Measurements from ENCODE around the gene ATP5ME. TPM values are rescaled to one million over a fixed set of nuclear protein-coding genes. Genes with fewer than 3 reads are reported as not detected.
A peak's percentile ranks its signal among the peaks of the same experiment; 100 is the strongest.

The ATP5ME gene
- total and polyA plus RNA-seq, 4 experiments from 2014 or later, result 137 to 542 (median 285) TPM

DNA sequence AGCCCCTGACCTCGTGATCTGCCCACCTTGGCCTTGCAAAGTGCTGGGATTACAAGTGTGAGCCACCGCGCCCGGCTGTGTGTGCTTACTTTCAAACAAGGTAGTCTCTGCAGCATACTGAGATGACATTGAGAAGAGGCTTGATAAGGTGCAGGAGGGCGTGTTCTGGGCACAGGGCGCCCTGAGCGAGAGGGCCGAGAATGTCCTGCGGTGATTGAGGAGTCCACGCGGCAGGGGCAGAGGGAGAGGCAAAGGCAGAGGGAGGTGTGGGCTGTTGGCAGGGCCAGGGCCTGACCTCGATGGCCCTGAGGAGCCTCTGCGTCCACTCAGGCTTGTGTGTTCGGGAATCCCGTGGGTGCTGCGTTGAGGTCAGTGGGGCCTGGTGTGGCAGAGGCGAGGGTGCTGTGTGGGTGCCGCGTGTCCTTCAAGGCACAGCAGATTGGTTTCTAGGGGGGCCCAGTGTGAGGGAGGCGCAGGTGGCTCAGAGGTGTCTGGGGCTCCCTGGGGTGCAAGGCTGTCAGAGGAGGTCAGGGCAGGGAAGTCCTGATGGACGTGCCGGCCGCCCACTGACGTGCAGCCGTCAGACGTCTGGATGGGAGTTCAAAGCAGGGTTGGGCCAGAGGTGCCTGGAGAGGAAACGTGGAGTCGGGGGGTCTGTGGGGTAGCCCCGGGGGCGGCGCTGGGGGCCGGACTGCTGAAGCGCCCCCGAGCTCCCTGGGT, 43.7 kb upstream of the ATP5ME start:
- Mint-ChIP-seq H3K27ac (peak overlapping the region in 5 of 7 donors; percentile 29 to 87 (median 69)), H3K4me3 (no peak overlapping the region), H3K36me3 (peaks cover 7 to 11% of the 10 kb centered on the region in 2 donors), H3K9me3 (no peaks in the 10 kb centered on the region), H3K27me3 (no peaks in the 10 kb centered on the region), H3K4me1 (peaks cover 4 to 36% (median 9%) of the 10 kb centered on the region in 4 donors)
- no peak overlapping the region for H3K4me3 ChIP-seq (ENCODE audit: low read length in 2 of 2)
- no peak for DNase-seq
- H3K27ac ChIP-seq (ENCODE audit: low read depth, low read length), result no peak overlapping the region
- no peaks in the 10 kb centered on the region for H3K9me3 ChIP-seq (ENCODE audit: control insufficient read depth in 1 of 2, low read length in 2 of 2)
- no peaks in the 10 kb centered on the region for H3K36me3 ChIP-seq (ENCODE audit: insufficient read depth, low read length)
- POLR2A ChIA-PET (ENCODE audit: partially characterized antibody), result no interaction called here
- intact Hi-C loops (cut with micrococcal nuclease), result no loop called here
- no peaks in the 10 kb centered on the region for H3K27me3 ChIP-seq (ENCODE audit: insufficient read depth, low read length)
- CTCF ChIA-PET (ENCODE audit: partially characterized antibody), result no interaction called here
- no peaks in the 10 kb centered on the region for H3K4me1 ChIP-seq (ENCODE audit: insufficient read depth, low read length)

DNA sequence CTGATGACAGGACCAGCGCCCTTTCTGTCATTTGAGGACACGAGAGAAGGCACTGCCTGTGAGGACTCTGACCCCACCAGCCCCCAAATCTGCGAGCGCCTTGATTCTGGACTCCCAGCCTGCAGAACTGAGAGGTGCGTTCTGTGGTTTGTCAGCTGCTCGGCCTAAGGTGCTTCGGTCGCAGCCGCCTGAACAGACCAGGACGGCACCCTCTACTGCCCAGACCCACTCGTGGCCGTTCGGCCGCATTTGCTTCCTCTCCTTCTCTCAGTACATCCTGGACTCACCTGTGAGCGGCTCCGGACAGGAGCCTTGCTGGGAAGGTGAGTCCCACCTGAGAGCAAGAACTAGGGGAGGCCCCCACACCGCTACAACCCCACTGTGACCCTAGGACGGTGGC, 40.0 kb upstream of the ATP5ME start:
- no peak for DNase-seq
- no peak overlapping the region for H3K27ac ChIP-seq (ENCODE audit: low read depth, low read length)
- no peaks in the 10 kb centered on the region for H3K36me3 ChIP-seq (ENCODE audit: insufficient read depth, low read length)
- POLR2A ChIA-PET (ENCODE audit: partially characterized antibody), result no interaction called here
- no peaks in the 10 kb centered on the region for H3K9me3 Mint-ChIP-seq
- peaks cover 13 to 42% (median 19%) of the 10 kb centered on the region in 4 donors for H3K4me1 Mint-ChIP-seq
- no peaks in the 10 kb centered on the region for H3K4me1 ChIP-seq (ENCODE audit: insufficient read depth, low read length)
- H3K27me3 ChIP-seq (ENCODE audit: insufficient read depth, low read length), result no peaks in the 10 kb centered on the region
- CTCF ChIA-PET (ENCODE audit: partially characterized antibody), result no interaction called here
- H3K4me3 Mint-ChIP-seq, result no peak overlapping the region
- no peak overlapping the region for H3K27ac Mint-ChIP-seq
- peaks cover 0 to 5% of the 10 kb centered on the region in 2 donors for H3K36me3 Mint-ChIP-seq
- no peak overlapping the region for H3K4me3 ChIP-seq (ENCODE audit: low read length in 2 of 2)
- no peaks in the 10 kb centered on the region for H3K27me3 Mint-ChIP-seq
- H3K9me3 ChIP-seq (ENCODE audit: control insufficient read depth in 1 of 2, low read length in 2 of 2), result no peaks in the 10 kb centered on the region
- intact Hi-C loops (cut with micrococcal nuclease), result no loop called here

DNA sequence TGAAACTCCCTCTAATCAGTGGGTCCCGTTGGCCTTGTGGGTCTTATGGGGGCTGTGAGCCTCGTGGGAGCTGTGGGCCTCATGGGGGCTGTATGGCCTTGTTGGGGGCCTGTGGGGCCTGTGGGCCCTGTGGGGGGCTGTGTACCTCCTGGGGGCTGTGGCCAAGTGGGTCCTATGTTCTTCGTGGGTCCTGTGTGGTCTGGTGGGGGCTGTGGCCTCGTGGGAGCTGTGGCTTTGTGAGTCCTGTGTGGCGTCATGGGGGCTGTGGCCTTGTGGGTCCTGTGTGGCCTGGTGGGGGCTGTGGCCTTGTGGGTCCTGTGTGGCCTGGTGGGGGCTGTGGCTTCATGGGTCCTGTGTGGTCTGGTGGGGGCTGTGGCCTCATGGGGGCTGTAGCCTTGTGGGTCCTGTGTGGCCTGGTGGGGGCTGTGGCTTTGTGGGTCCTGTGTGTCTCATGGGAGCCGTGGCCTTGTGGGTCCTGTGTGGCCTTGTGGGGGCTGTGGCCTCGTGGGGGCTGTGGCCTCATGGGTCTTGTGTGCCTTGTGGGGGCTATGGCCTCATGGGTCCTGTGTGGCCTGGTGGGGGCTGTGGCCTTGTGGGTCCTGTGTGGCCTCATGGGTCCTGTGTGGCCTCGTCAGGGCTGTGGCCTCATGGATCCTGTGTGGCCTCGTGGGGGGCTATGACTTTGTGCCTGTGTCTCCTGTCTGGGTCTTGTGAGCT, 39.0 kb upstream of the ATP5ME start:
- ChIA-PET CTCF (ENCODE audit: partially characterized antibody) (no interaction called here), POLR2A (ENCODE audit: partially characterized antibody) (interaction anchor here (0.7 kb wide), 1 partner anchor 8 kb away, joined by 5 read pairs; no protein-coding TSS in a partner anchor)
- Mint-ChIP-seq H3K4me1 (peaks cover 17 to 48% (median 24%) of the 10 kb centered on the region in 4 donors), H3K27ac (peak overlapping the region in 1 of 7 donors; percentile 17), H3K9me3 (no peaks in the 10 kb centered on the region), H3K27me3 (no peaks in the 10 kb centered on the region), H3K4me3 (no peak overlapping the region), H3K36me3 (peaks cover 0 to 5% of the 10 kb centered on the region in 2 donors)
- H3K27ac ChIP-seq (ENCODE audit: low read depth, low read length), result no peak overlapping the region
- no peak for DNase-seq
- peaks cover 9% of the 10 kb centered on the region for H3K4me1 ChIP-seq (ENCODE audit: insufficient read depth, low read length)
- no peaks in the 10 kb centered on the region for H3K36me3 ChIP-seq (ENCODE audit: insufficient read depth, low read length)
- H3K27me3 ChIP-seq (ENCODE audit: insufficient read depth, low read length), result no peaks in the 10 kb centered on the region
- no peaks in the 10 kb centered on the region for H3K9me3 ChIP-seq (ENCODE audit: control insufficient read depth in 1 of 2, low read length in 2 of 2)
- intact Hi-C loops (cut with micrococcal nuclease), result no loop called here
- H3K4me3 ChIP-seq (ENCODE audit: low read length in 2 of 2), result no peak overlapping the region

DNA sequence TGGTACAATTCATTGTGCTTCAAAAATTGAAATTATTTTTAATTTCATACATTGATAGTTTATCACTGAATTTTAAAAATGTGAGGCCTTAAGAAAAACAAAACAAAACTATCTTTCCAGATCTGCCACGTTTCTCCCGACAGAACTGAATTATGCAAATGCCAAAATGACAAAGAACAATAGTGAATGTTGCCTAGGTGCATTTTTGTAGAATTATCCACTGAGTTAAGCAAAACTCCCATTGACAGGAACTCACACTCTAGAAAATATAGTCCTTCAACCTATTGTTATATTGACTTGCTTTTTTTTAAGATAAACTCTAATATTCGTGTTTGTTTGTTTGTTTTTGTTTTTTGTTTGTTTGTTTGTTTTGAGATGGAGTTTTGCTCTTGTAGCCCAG, 38.0 kb upstream of the ATP5ME start:
- POLR2A ChIA-PET (ENCODE audit: partially characterized antibody), result no interaction called here
- H3K27ac Mint-ChIP-seq, result peak overlapping the region in 1 of 7 donors; percentile 25
- intact Hi-C loops (cut with micrococcal nuclease), result no loop called here

DNA sequence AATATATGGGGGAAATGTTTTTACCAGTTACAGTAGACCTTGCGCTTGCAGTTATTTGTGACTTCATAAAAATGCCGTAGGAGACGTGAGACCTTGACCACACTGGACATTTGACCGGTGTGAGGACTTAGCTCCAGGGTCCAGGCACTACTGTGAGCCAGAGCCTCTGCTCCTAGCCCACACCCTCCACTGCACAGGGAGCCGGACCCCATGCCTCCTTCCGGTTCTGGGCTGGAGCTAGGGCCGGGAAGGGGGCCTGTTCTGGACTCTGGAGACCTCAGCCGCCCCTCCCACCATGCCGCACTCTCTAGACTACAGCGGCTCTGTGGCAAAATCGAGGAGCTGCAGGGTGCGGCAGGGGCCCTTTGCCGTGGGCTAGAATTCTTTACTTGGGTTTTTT, 36.8 kb upstream of the ATP5ME start:
- ChIA-PET POLR2A (ENCODE audit: partially characterized antibody) (interaction anchor here (0.8 kb wide), 1 partner anchor 37 kb away, joined by 3 read pairs; the partner anchor contains the start of genes ATP5ME and MYL5), CTCF (ENCODE audit: partially characterized antibody) (interaction anchor here (1.2 kb wide), 1 partner anchor 32 kb away, joined by 3 read pairs; no protein-coding TSS in a partner anchor)
- Mint-ChIP-seq H3K27ac (no peak overlapping the region), H3K36me3 (peaks cover 0 to 5% of the 10 kb centered on the region in 2 donors), H3K9me3 (no peaks in the 10 kb centered on the region), H3K4me3 (no peak overlapping the region), H3K27me3 (no peaks in the 10 kb centered on the region), H3K4me1 (peaks cover 13 to 37% (median 22%) of the 10 kb centered on the region in 4 donors)
- Histone ChIP-seq H3K9me3 (ENCODE audit: control insufficient read depth in 1 of 2, low read length in 2 of 2) (no peaks in the 10 kb centered on the region), H3K4me1 (ENCODE audit: insufficient read depth, low read length) (peaks cover 21% of the 10 kb centered on the region), H3K4me3 (ENCODE audit: low read length in 2 of 2) (no peak overlapping the region), H3K27ac (ENCODE audit: low read depth, low read length) (no peak overlapping the region), H3K27me3 (ENCODE audit: insufficient read depth, low read length) (no peaks in the 10 kb centered on the region), H3K36me3 (ENCODE audit: insufficient read depth, low read length) (no peaks in the 10 kb centered on the region)
- intact Hi-C loops (cut with micrococcal nuclease), result no loop called here
- DNase-seq, result no peak

More for the DNA sequence above, 38.0 kb upstream of the ATP5ME start:
- peaks cover 15 to 41% (median 22%) of the 10 kb centered on the region in 4 donors for H3K4me1 Mint-ChIP-seq
- H3K4me3 Mint-ChIP-seq, result no peak overlapping the region
- H3K9me3 Mint-ChIP-seq, result no peaks in the 10 kb centered on the region
- DNase-seq, result no peak
- H3K27ac ChIP-seq (ENCODE audit: low read depth, low read length), result no peak overlapping the region
- H3K27me3 Mint-ChIP-seq, result no peaks in the 10 kb centered on the region
- H3K9me3 ChIP-seq (ENCODE audit: control insufficient read depth in 1 of 2, low read length in 2 of 2), result no peaks in the 10 kb centered on the region
- CTCF ChIA-PET (ENCODE audit: partially characterized antibody), result no interaction called here
- no peaks in the 10 kb centered on the region for H3K27me3 ChIP-seq (ENCODE audit: insufficient read depth, low read length)
- H3K4me1 ChIP-seq (ENCODE audit: insufficient read depth, low read length), result peaks cover 12% of the 10 kb centered on the region
- no peaks in the 10 kb centered on the region for H3K36me3 ChIP-seq (ENCODE audit: insufficient read depth, low read length)
- H3K36me3 Mint-ChIP-seq, result peaks cover 0 to 5% of the 10 kb centered on the region in 2 donors
- no peak overlapping the region for H3K4me3 ChIP-seq (ENCODE audit: low read length in 2 of 2)

DNA sequence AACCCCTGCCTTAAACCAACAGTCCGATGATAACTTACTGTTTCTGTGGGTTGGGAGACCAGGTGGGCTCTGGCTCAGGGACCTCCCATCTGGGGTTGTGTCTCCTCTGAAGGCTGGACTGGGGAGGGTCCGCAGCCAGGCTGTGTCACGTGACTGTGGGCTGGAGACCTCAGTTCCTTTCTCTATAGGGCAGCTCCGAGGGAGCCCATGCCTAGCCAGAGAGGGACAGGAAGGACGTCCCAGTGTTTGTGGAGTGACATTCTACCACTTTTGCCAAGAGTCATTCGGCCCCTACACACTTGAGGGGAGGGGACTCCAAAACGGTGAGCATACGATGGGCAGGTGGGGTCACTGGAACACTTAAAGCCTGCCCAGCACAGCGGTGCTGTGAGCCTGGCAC, 36.0 kb upstream of the ATP5ME start:
- H3K4me1 Mint-ChIP-seq, result peaks cover 11 to 34% (median 24%) of the 10 kb centered on the region in 4 donors
- no peak for DNase-seq
- Histone ChIP-seq H3K36me3 (ENCODE audit: insufficient read depth, low read length) (no peaks in the 10 kb centered on the region), H3K4me3 (ENCODE audit: low read length in 2 of 2) (no peak overlapping the region), H3K27me3 (ENCODE audit: insufficient read depth, low read length) (no peaks in the 10 kb centered on the region), H3K9me3 (ENCODE audit: control insufficient read depth in 1 of 2, low read length in 2 of 2) (no peaks in the 10 kb centered on the region), H3K27ac (ENCODE audit: low read depth, low read length) (no peak overlapping the region), H3K4me1 (ENCODE audit: insufficient read depth, low read length) (peaks cover 24% of the 10 kb centered on the region)
- peak overlapping the region in 2 of 7 donors; percentile 8 to 66 for H3K27ac Mint-ChIP-seq
- POLR2A ChIA-PET (ENCODE audit: partially characterized antibody), result interaction anchor here (0.8 to 1.5 kb wide), 3 partner anchors 36 to 44 kb away, joined by 3 to 4 read pairs (median 3); partner anchors contain the start of genes ATP5ME and MYL5
- intact Hi-C loops (cut with micrococcal nuclease), result no loop called here
- H3K36me3 Mint-ChIP-seq, result peaks cover 0 to 5% of the 10 kb centered on the region in 2 donors
- peak overlapping the region in 2 of 8 donors; percentile 21 to 36 for H3K4me3 Mint-ChIP-seq
- CTCF ChIA-PET (ENCODE audit: partially characterized antibody), result no interaction called here
- no peaks in the 10 kb centered on the region for H3K27me3 Mint-ChIP-seq
- no peaks in the 10 kb centered on the region for H3K9me3 Mint-ChIP-seq

DNA sequence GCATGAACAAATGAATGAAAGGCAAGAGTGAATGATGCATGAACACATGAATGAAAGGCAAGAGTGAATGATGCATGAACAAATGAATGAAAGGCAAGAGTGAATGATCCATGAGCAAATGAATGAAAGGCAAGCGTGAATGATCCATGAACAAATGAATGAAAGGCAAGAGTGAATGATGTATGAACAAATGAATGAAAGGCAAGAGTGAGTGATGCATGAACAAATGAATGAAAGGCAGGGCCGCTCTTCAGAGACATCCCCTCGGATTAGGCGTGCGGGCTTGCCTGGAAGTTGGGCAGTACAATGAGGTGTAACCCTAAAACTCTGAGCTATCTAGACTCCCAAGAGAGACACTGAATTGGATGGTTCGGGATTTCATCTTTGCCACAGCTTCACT, 35.3 kb upstream of the ATP5ME start:
- no peaks in the 10 kb centered on the region for H3K9me3 ChIP-seq (ENCODE audit: control insufficient read depth in 1 of 2, low read length in 2 of 2)

More for the DNA sequence above, 35.3 kb upstream of the ATP5ME start:
- DNase-seq, result no peak
- peaks cover 10 to 32% (median 20%) of the 10 kb centered on the region in 4 donors for H3K4me1 Mint-ChIP-seq
- H3K36me3 ChIP-seq (ENCODE audit: insufficient read depth, low read length), result no peaks in the 10 kb centered on the region
- H3K27me3 Mint-ChIP-seq, result no peaks in the 10 kb centered on the region
- peaks cover 29% of the 10 kb centered on the region for H3K4me1 ChIP-seq (ENCODE audit: insufficient read depth, low read length)
- H3K36me3 Mint-ChIP-seq, result peaks cover 0 to 2% of the 10 kb centered on the region in 2 donors
- H3K27me3 ChIP-seq (ENCODE audit: insufficient read depth, low read length), result no peaks in the 10 kb centered on the region
- H3K27ac Mint-ChIP-seq, result peak overlapping the region in 3 of 7 donors; percentile 4 to 66 (median 38)
- no peak overlapping the region for H3K4me3 ChIP-seq (ENCODE audit: low read length in 2 of 2)
- H3K4me3 Mint-ChIP-seq, result peak overlapping the region in 3 of 8 donors; percentile 13 to 36 (median 29)
- no peaks in the 10 kb centered on the region for H3K9me3 Mint-ChIP-seq
- intact Hi-C loops (cut with micrococcal nuclease), result no loop called here
- CTCF ChIA-PET (ENCODE audit: partially characterized antibody), result no interaction called here
- POLR2A ChIA-PET (ENCODE audit: partially characterized antibody), result interaction anchor here (1.0 to 1.5 kb wide), 2 partner anchors 35 to 43 kb away, joined by 3 to 4 read pairs; partner anchors contain the start of genes ATP5ME and MYL5
- no peak overlapping the region for H3K27ac ChIP-seq (ENCODE audit: low read depth, low read length)

Measured in CD4-positive, alpha-beta memory T cell (primary cell).